HG03442 (cell line): ENCODE results near the gene KDM4B.
"Not testable (repeated sequence)": the region's sequence is repeated elsewhere in the genome, so short reads cannot be mapped to it uniquely, and the experiment has no call there.

ENCODE experiments used
- ATAC-seq: cut with Tn5 transposase; IDR thresholded peaks from one replicate; pipeline ENCODE4 v1.9.1; 2021; ENCODE audit warnings: mild to moderate bottlenecking, moderate library complexity; ENCODE audit not compliant: unreplicated experiment

KDM4B gene

GRCh38 chr19:4968462-4969291, at the start of gene KDM4B:
TSS of gene KDM4B (plus strand) at chr19:4969113. CDS start at chr19:5032891, 63,778 bp downstream.
- peak; percentile 87 for ATAC-seq

GRCh38 chr19:4922530-4923275, 46.2 kb upstream of the KDM4B start:
- no peak for ATAC-seq

DNA sequence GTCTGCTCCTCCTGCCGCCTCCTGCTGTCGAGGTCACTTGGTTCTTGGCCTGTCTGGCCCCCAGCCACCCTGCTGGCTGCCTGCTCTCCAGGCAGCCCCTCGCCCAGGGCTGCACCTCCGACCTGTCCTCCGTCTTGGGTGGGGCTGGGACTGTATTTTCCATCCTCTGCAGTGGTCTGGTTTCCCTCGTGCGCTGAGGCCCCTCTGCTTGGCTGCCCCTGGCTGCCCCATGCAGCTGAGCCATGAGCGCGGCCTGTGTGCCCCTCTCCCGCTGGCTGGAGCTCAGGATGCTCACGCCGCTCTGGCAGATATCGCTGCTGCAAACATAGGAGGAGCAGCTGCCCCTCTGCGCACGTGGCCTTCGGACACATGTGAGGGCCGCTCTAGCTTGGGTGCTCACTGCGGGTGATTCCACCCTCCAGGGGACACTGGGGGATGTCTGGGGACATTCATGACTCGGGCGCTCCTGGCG, 45.6 kb upstream of the KDM4B start:
- ATAC-seq = no peak

GRCh38 chr19:4929186-4929585, 39.7 kb upstream of the KDM4B start:
- ATAC-seq = no peak

GRCh38 chr19:4930664-4931063, 38.2 kb upstream of the KDM4B start:
- ATAC-seq = no peak

DNA sequence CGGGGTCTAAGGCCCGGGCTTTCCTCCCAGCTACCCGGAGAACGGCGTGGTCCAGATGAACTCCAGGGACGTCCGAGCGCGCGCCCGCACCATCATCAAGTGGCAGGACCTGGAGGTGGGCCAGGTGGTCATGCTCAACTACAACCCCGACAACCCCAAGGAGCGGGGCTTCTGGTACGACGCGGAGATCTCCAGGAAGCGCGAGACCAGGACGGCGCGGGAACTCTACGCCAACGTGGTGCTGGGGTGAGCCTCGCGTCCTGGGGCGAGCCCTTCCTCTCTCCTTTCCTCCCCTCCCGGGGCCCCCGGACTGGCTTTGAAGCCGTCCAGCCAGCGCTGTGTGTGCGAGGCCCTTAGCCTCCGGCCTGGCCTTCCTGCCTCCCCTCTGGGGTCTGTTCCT, 36.2 kb upstream of the KDM4B start:
- no peak for ATAC-seq

DNA sequence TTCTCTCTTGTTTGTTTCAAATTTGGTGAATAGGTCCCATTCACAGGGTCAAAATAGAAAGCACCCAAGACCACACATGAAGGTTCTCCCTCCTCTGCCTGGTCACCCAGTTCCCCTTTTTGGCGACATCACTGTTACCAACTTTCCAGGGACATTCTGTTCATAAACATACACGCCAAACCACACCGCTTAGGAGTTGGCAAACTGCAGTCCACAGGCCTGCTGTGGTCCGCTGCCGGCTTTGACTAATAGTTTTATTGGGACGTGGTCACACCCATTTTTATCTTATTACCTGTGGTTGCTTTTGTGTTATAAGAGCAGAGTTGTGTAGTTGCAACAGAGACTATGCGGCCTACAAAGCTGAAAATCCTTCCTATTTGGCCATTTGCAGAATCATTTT, 35.4 kb upstream of the KDM4B start:
- ATAC-seq = no peak

DNA sequence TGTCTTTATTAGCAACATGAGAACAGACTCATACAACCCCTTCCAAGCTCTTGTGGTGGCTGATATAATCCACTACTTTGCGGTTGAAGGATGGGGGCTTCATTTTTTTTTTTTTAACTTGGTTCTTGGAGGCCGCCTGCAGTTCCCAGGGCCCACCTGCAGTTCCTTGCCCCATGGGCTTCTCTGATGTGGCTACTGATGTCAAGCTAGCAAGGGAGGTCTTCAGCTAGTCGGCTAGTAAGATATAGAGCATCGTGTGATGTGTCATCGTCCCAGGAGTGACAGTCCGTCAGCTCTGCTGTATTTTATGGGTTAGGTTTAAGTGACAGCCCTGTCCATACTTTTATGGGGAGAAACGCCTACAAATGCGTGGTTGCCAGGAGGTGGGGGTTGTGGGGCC, 33.5 kb upstream of the KDM4B start:
- ATAC-seq = no peak

- no peak for ATAC-seq
Observed at GRCh38 chr19:4937060-4937459, 31.9 kb upstream of the KDM4B start.

DNA sequence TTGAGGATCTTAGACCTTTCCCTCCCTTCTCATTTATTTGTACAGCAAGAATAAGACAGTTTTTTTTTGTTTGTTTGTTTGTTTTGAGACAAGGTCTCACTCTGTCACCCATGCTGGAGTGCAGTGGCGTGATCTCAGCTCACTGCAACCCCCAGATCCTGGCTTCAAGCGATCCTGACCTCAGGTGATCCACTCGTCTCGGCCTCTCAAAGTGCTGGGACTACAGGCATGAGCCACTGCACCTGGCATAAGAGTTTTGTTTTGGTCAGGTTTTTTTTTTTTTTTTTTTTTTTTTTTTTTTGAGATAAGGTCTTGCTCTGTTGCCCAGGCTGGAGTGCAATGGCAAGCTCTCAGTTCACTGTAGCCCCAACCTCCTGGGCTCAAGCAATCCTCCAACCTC, 30.5 kb upstream of the KDM4B start:
- not testable (repeated sequence) for ATAC-seq

DNA sequence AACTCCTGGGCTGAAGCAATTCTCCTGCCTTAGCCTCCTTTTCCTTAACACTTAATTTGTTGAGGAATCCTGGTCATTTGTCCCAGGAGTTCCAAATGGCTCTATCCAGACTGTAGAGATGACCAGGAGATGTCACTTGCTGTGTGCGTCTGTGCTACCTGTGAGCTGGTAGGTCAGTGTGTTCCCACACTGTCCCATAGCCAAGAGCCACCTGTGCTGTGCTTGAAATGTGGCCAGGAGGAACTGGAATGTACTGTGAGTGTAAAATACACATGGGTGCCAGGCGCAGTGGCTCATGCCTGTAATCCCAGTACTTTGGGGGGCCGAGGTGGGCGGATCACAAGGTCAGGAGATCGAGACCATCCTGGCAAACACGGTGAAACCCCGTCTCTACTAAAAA, 29.4 kb upstream of the KDM4B start:
- ATAC-seq = no peak

- ATAC-seq = not testable (repeated sequence)
Observed at GRCh38 chr19:4941638-4942169, 27.2 kb upstream of the KDM4B start.

GRCh38 chr19:4950650-4951049, 18.3 kb upstream of the KDM4B start:
- not testable (repeated sequence) for ATAC-seq

- no peak for ATAC-seq
Observed at GRCh38 chr19:4951656-4952055, 17.3 kb upstream of the KDM4B start.

- ATAC-seq = no peak
Observed at GRCh38 chr19:4952945-4953344, 16.0 kb upstream of the KDM4B start.

- ATAC-seq = not testable (repeated sequence)
Observed at GRCh38 chr19:4954320-4955149, 14.4 kb upstream of the KDM4B start.

DNA sequence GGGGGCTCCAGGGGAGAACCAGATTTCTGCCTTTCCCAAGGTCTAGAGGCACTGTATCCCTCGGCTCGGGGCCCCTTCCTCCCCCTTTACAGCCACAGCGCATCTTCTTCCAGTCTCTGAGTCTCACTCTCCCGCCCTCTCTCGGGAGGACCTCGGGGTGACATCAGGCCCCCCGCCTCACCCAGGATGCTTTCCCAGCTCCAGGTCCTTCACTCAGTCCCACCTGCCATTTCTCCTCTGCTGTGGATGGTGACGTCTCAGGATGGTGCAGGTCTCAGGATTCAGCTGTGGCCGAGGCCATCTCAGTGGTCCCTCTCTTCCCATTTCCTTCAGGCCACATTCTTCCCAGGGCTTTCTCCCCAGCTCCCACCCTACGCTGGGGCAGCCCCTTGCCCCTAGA, 13.6 kb upstream of the KDM4B start:
- ATAC-seq = no peak

- ATAC-seq = no peak
Observed at GRCh38 chr19:4957981-4958380, 10.9 kb upstream of the KDM4B start.

- ATAC-seq = no peak
Observed at GRCh38 chr19:4962085-4962619, 6.8 kb upstream of the KDM4B start.

GRCh38 chr19:4965061-4965460, 3.9 kb upstream of the KDM4B start:
- ATAC-seq = no peak

DNA sequence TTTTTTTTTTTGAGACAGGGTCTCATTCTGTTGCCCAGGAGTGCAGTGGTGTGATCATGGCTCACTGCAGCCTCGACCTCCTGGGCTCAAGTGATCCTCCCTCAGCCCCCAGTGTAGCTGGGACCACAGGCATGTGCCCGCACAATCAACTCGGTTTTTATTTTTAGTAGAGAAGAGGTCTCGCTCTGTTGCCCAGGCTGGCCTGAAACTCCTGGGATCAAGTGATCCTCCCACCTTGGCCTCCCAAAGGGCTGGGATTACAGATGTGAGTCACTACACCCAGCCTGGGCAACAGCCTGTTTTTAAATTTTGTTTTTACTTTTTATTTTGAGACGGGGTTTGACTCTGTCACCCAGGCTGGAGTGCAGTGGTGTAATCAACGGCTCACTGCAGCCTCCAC, 2.3 kb upstream of the KDM4B start:
- ATAC-seq = no peak
